Measurements from ENCODE around the gene ABLIM1. TPM values are rescaled to one million over a fixed set of nuclear protein-coding genes. Genes with fewer than 3 reads are reported as not detected.
A peak's percentile ranks its signal among the peaks of the same experiment; 100 is the strongest.

ABLIM1 gene
- polyA plus RNA-seq, 3 donors, result 0.33 to 0.91 (median 0.57) TPM

GRCh38 chr10:114547514-114547913 lies 110.6 kb downstream of the ABLIM1 start:
- H3K27ac Mint-ChIP-seq, result no peak overlapping the region
- intact Hi-C loops (cut with micrococcal nuclease), result no loop called here
- no peak for DNase-seq
- H3K36me3 Mint-ChIP-seq, result no peaks in the 10 kb centered on the region
- peaks cover 20% of the 10 kb centered on the region for H3K4me1 Mint-ChIP-seq
- no peaks in the 10 kb centered on the region for H3K9me3 Mint-ChIP-seq
- no peak overlapping the region for H3K27ac ChIP-seq (ENCODE audit: low read depth in 1 of 2, low read length in 2 of 2)
- no peak overlapping the region for H2AFZ ChIP-seq (ENCODE audit: insufficient read depth, low read depth, low read length, poor library complexity, severe bottlenecking)
- no peak overlapping the region for H3K4me2 ChIP-seq (replicated peaks; ENCODE audit: extremely low read depth, low read length, poor library complexity, severe bottlenecking)
- peaks cover 0 to 5% of the 10 kb centered on the region in 2 donors for H3K4me1 ChIP-seq (ENCODE audit: control insufficient read depth in 1 of 2, insufficient read depth in 2 of 2, low read length in 2 of 2)
- no peak overlapping the region for H3K9ac ChIP-seq (ENCODE audit: insufficient read depth, low read length, poor library complexity, severe bottlenecking)
- no peaks in the 10 kb centered on the region for H4K20me1 ChIP-seq (ENCODE audit: insufficient read depth, low read length)
- H3K79me2 ChIP-seq (ENCODE audit: insufficient read depth, low read length), result no peaks in the 10 kb centered on the region
- H3K27me3 ChIP-seq (ENCODE audit: control insufficient read depth in 2 of 2, insufficient read depth in 2 of 2, low read length in 2 of 2), result no peaks in the 10 kb centered on the region
- 45% methylated on average over 14 of the region's 14 CpGs for WGBS (ENCODE audit: insufficient coverage)
- peaks cover 5 to 11% (median 10%) of the 10 kb centered on the region in 3 donors for H3K27me3 Mint-ChIP-seq (ENCODE audit: low read depth in 3 of 3)
- H3K4me3 Mint-ChIP-seq, result peak overlapping the region in 1 of 2 donors; percentile 9
- TF ChIP-seq CTCF (IDR thresholded peaks at IDR 0.05), result no peak
- H3K4me3 ChIP-seq (replicated peaks in 1 of 3; ENCODE audit: low read depth in 2 of 3, low read length in 3 of 3), result no peak overlapping the region
- no peaks in the 10 kb centered on the region for H3K36me3 ChIP-seq (replicated peaks in 1 of 2; ENCODE audit: control insufficient read depth in 1 of 2, insufficient read depth in 2 of 2, low read length in 2 of 2)
- no peaks in the 10 kb centered on the region for H3K9me3 ChIP-seq (replicated peaks in 1 of 2; ENCODE audit: control insufficient read depth in 1 of 2, insufficient read depth in 1 of 2, low read length in 2 of 2)

GRCh38 chr10:114547056-114547455 lies 111.0 kb downstream of the ABLIM1 start:
- Histone ChIP-seq H4K20me1 (ENCODE audit: insufficient read depth, low read length) (no peaks in the 10 kb centered on the region), H3K36me3 (replicated peaks in 1 of 2; ENCODE audit: control insufficient read depth in 1 of 2, insufficient read depth in 2 of 2, low read length in 2 of 2) (no peaks in the 10 kb centered on the region), H3K27ac (ENCODE audit: low read depth in 1 of 2, low read length in 2 of 2) (no peak overlapping the region), H3K79me2 (ENCODE audit: insufficient read depth, low read length) (no peaks in the 10 kb centered on the region), H3K9ac (ENCODE audit: insufficient read depth, low read length, poor library complexity, severe bottlenecking) (no peak overlapping the region), H3K9me3 (replicated peaks in 1 of 2; ENCODE audit: control insufficient read depth in 1 of 2, insufficient read depth in 1 of 2, low read length in 2 of 2) (no peaks in the 10 kb centered on the region), H3K4me1 (ENCODE audit: control insufficient read depth in 1 of 2, insufficient read depth in 2 of 2, low read length in 2 of 2) (peaks cover 0 to 5% of the 10 kb centered on the region in 2 donors), H3K27me3 (ENCODE audit: control insufficient read depth in 2 of 2, insufficient read depth in 2 of 2, low read length in 2 of 2) (no peaks in the 10 kb centered on the region), H2AFZ (ENCODE audit: insufficient read depth, low read depth, low read length, poor library complexity, severe bottlenecking) (no peak overlapping the region), H3K4me3 (replicated peaks in 1 of 3; ENCODE audit: low read depth in 2 of 3, low read length in 3 of 3) (no peak overlapping the region), H3K4me2 (replicated peaks; ENCODE audit: extremely low read depth, low read length, poor library complexity, severe bottlenecking) (no peak overlapping the region)
- peaks cover 20% of the 10 kb centered on the region for H3K4me1 Mint-ChIP-seq
- H3K4me3 Mint-ChIP-seq, result no peak overlapping the region
- TF ChIP-seq CTCF (IDR thresholded peaks at IDR 0.05), result no peak
- no peak overlapping the region for H3K27ac Mint-ChIP-seq
- peaks cover 5 to 12% (median 10%) of the 10 kb centered on the region in 3 donors for H3K27me3 Mint-ChIP-seq (ENCODE audit: low read depth in 3 of 3)
- WGBS (ENCODE audit: insufficient coverage), result no CpG with 5 or more reads among the region's 3 CpGs
- no peaks in the 10 kb centered on the region for H3K36me3 Mint-ChIP-seq
- no peak for DNase-seq
- H3K9me3 Mint-ChIP-seq, result no peaks in the 10 kb centered on the region
- intact Hi-C loops (cut with micrococcal nuclease), result no loop called here

Measured in CD14-positive monocyte (primary cell).